Caco-2 (cell line): ENCODE data around the gene SNAI3. TPM values are rescaled to one million over a fixed set of nuclear protein-coding genes. Genes with fewer than 3 reads are reported as not detected.

Experiments
- BruUV-seq: library from RNA; stranded (reverse); fragments of 400-500 nt; replicated peaks from 2 replicates; lab custom pipeline; 2021; lab: Mats Ljungman, UMichigan
- CTCF ChIA-PET: fragments of 300-600 bp; sonication (Branson Sonifier 250); formaldehyde crosslinking; loops from one replicate; lab custom pipeline; 2022; ENCODE audit warnings: antibody characterized with exemption; lab: Charles Lee
- POLR2A ChIA-PET: fragments of 300-600 bp; sonication (Branson Sonifier 250); formaldehyde crosslinking; loops from one replicate; lab custom pipeline; 2022; ENCODE audit warnings: antibody characterized with exemption; lab: Charles Lee
- DNase-seq, 2 experiments: peaks; one replicate each; pipeline versions ENCODE4 v3.0.0 to v3.0.0-alpha.2; 2020 to 2022
- H3K27me3 ChIP-seq: replicated peaks from 2 replicates; pipeline ENCODE4 v1.6.0; 2011; ENCODE audit warnings: low read length; ENCODE audit not compliant: control insufficient read depth, insufficient read depth
- H3K36me3 ChIP-seq: 2 replicates; pipeline ENCODE4 v1.5.1; 2011; ENCODE audit warnings: low read length; ENCODE audit not compliant: control insufficient read depth, insufficient read depth
- H3K4me1 ChIP-seq: fragments of 250-450 bp; sonication (Bioruptor Pico); 2 replicates; pipeline ENCODE4 v1.5.1; 2020; ENCODE audit warnings: mild to moderate bottlenecking
- H3K4me3 ChIP-seq: 2 replicates; pipeline ENCODE4 v1.5.1; 2011; ENCODE audit warnings: low read depth, mild to moderate bottlenecking, control low read depth, low read length
- H3K9me3 ChIP-seq: fragments of 250-450 bp; sonication (Bioruptor Pico); 2 replicates; pipeline ENCODE4 v1.5.1; 2020; ENCODE audit warnings: mild to moderate bottlenecking, moderate library complexity
- H3K27ac Mint-ChIP-seq: one replicate; pipeline ENCODE4 v1.8.0; 2022; ENCODE audit warnings: mixed read lengths; ENCODE audit not compliant: unreplicated experiment
- H3K27me3 Mint-ChIP-seq: one replicate; pipeline ENCODE4 v1.8.0; 2022; ENCODE audit warnings: mixed read lengths; ENCODE audit not compliant: insufficient read depth, unreplicated experiment
- H3K36me3 Mint-ChIP-seq: one replicate; pipeline ENCODE4 v1.8.0; 2022; ENCODE audit warnings: mild to moderate bottlenecking, mixed read lengths; ENCODE audit not compliant: insufficient read depth, unreplicated experiment
- H3K4me1 Mint-ChIP-seq: one replicate; pipeline ENCODE4 v1.8.0; 2022; ENCODE audit warnings: low read depth, mixed read lengths; ENCODE audit not compliant: unreplicated experiment
- H3K4me3 Mint-ChIP-seq: one replicate; pipeline ENCODE4 v1.8.0; 2022; ENCODE audit warnings: mild to moderate bottlenecking, moderate library complexity, mixed read lengths; ENCODE audit not compliant: unreplicated experiment
- H3K9me3 Mint-ChIP-seq: one replicate; pipeline ENCODE4 v1.8.0; 2022; ENCODE audit warnings: mixed read lengths; ENCODE audit not compliant: unreplicated experiment
- intact Hi-C: fragments of 100-400 bp; cut with micrococcal nuclease; formaldehyde crosslinking; loops from one replicate; pipeline ENCODE4 v1.10.0; 2022; ENCODE audit not compliant: unreplicated experiment
- total RNA-seq: library from RNA; stranded (reverse); gene quantifications from 2 replicates; pipeline ENCODE4 v1.2.3, GENCODE V29; 2022
- TF ChIP-seq, protein P1 (sequence below), 2 experiments: fragments of 200-600 bp in 1 of 2; IDR thresholded peaks; 1 replicate in 1 of 2; 2 replicates in 1 of 2; pipeline versions ENCODE4 v1.5.1 to v1.8.0; 2011 to 2022; ENCODE audit warnings: antibody characterized with exemption in 1 of 2, control low read depth in 1 of 2, inconsistent platforms in 1 of 2, low read depth in 1 of 2, low read length in 1 of 2, mild to moderate bottlenecking in 1 of 2, moderate library complexity in 1 of 2; ENCODE audit not compliant: insufficient read depth in 1 of 2, severe bottlenecking in 1 of 2, unreplicated experiment in 1 of 2

SNAI3 gene
- total RNA-seq, 1 experiment from 2014 or later = 3.5 TPM

DNA sequence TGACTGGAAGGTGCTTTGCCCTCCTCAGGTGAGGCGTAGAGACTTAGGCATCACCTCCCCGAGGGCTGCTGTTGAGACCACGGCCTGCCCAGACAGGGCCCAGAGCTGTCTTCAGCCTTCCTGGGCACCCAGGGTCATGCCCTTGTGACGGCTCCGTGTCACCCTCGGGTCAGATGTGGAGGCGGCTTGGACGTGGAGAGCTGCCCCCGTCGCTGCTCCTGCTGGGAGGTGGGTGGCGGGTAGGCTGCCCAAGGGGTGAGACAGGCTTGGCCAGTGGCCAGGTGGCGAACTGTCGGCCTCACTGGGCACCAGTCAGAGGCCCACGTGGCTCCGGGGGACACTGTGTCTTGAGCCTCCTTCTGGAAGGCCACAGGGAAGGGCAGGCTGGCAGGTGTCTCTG lies 8.9 kb upstream of the SNAI3 start:
- Histone ChIP-seq H3K4me3 (no peak overlapping the region), H3K27me3 (no peaks in the 10 kb centered on the region), H3K4me1 (no peaks in the 10 kb centered on the region), H3K9me3 (no peaks in the 10 kb centered on the region), H3K36me3 (0 out of 2 replicates have a peak, but pooled peaks cover 2% of the 10 kb centered on the region)
- no peaks in the 10 kb centered on the region for H3K4me1 Mint-ChIP-seq
- H3K36me3 Mint-ChIP-seq = no peaks in the 10 kb centered on the region
- intact Hi-C loops = no loop called here
- no TSS peak for BruUV-seq
- ChIA-PET CTCF (no interaction called here), POLR2A (no interaction called here)
- H3K4me3 Mint-ChIP-seq = no peak overlapping the region
- no peak overlapping the region for H3K27ac Mint-ChIP-seq
- no peaks in the 10 kb centered on the region for H3K27me3 Mint-ChIP-seq
- H3K9me3 Mint-ChIP-seq = no peaks in the 10 kb centered on the region
- TF ChIP-seq, protein P1, sequence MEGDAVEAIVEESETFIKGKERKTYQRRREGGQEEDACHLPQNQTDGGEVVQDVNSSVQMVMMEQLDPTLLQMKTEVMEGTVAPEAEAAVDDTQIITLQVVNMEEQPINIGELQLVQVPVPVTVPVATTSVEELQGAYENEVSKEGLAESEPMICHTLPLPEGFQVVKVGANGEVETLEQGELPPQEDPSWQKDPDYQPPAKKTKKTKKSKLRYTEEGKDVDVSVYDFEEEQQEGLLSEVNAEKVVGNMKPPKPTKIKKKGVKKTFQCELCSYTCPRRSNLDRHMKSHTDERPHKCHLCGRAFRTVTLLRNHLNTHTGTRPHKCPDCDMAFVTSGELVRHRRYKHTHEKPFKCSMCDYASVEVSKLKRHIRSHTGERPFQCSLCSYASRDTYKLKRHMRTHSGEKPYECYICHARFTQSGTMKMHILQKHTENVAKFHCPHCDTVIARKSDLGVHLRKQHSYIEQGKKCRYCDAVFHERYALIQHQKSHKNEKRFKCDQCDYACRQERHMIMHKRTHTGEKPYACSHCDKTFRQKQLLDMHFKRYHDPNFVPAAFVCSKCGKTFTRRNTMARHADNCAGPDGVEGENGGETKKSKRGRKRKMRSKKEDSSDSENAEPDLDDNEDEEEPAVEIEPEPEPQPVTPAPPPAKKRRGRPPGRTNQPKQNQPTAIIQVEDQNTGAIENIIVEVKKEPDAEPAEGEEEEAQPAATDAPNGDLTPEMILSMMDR (IDR thresholded peaks at IDR 0.05; ENCODE audit: insufficient read depth in 1 of 2, low read depth in 1 of 2, low read length in 1 of 2, severe bottlenecking in 1 of 2, unreplicated experiment in 1 of 2) = no peak
- DNase-seq = no peak

DNA sequence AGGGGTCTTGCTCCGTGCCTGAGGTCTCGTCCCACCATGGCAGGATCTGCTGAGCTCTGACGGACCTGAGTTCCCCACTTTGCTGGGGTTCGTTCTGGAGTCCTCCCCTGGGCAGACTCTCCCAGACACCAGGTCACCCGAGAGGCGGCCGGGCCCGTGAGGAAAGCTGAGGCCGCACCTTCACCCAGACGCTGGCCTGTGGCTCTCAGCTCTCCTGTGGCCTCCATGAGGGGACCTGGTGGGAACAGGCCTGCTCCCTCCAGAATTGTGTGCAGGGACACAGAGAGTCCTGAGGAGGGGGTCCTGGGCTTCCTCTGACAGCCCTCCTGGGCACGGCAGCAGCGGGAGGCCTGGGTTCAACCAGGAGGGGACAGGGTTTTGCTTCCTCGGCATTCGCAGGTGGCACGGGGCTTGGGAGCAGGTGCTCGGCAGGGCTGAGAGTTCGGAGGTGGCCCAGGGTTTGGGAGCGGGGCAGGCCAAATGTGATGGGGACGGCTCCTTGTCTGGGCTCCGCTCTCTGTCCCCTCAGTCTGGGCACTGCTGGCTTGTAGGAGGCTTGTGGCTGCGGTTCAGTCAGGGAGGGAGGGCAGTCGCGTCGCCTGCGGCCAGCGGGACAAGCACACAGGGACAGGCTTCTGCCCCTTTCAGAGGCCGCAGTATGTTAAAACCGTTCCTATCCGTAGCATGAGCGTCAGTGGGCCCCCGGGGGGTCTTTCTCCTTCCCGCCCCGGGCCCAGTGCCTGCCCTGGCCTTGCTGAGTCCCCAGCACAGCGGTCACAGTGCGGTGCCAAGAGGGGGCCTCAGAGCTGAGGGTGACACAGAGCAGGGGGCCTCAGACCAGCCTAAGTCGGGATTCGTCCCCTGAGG lies 8.1 kb upstream of the SNAI3 start:
- DNase-seq = no peak
- Mint-ChIP-seq H3K27me3 (no peaks in the 10 kb centered on the region), H3K4me3 (no peak overlapping the region), H3K9me3 (no peaks in the 10 kb centered on the region), H3K36me3 (no peaks in the 10 kb centered on the region), H3K27ac (no peak overlapping the region), H3K4me1 (no peaks in the 10 kb centered on the region)
- Histone ChIP-seq H3K27me3 (no peaks in the 10 kb centered on the region), H3K4me1 (no peaks in the 10 kb centered on the region), H3K9me3 (no peaks in the 10 kb centered on the region), H3K4me3 (no peak overlapping the region), H3K36me3 (no peaks in the 10 kb centered on the region)
- ChIA-PET POLR2A (no interaction called here), CTCF (no interaction called here)
- TF ChIP-seq, protein P1 (IDR thresholded peaks at IDR 0.05; ENCODE audit: insufficient read depth in 1 of 2, low read depth in 1 of 2, low read length in 1 of 2, severe bottlenecking in 1 of 2, unreplicated experiment in 1 of 2) = no peak
- intact Hi-C loops = no loop called here
- no TSS peak for BruUV-seq

DNA sequence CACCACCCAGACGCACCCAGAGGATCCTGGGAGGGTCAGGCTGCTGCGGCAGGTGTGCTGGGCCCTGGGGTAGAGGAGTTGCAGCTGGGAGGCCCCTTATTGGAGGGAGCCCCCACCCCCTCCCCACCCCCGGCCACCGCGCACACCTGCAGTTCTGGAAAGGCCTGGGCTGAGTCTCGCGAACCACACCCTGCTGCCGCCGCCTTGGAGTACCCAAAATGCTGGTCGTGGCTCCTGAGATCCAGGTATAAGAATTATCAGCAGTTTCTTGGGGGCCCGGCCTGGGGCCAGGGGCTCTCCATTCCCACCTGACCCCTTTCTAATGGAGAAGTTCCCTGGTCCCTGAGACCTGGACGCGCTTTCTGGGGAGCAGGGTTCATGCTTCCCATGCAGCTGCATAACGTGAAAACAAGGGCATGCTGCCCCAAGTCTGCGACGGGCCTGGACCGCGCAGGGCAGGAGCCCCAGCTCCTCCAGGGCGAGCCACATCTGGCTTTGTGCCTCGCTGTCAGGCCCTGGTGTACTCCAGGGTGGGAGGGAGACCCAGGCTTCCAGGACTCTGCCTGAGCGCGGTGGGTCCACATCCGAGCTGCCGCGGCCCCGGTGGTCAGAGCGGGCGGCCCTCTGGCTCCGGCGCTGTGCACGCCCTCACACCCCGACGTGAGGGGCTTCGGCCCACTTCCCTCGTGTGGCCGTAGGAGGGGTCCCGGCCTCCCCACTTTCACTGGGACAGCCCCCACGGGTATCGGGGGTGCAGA lies 7.3 kb upstream of the SNAI3 start:
- BruUV-seq = no TSS peak
- H3K4me1 ChIP-seq = peaks cover under 1% of the 10 kb centered on the region; the same call in 1 of the 2 replicates
- CTCF ChIA-PET = no interaction called here
- no peaks in the 10 kb centered on the region for H3K27me3 ChIP-seq
- Mint-ChIP-seq H3K4me1 (peaks cover 3% of the 10 kb centered on the region), H3K27me3 (no peaks in the 10 kb centered on the region), H3K4me3 (no peak overlapping the region), H3K9me3 (no peaks in the 10 kb centered on the region), H3K36me3 (no peaks in the 10 kb centered on the region), H3K27ac (no peak overlapping the region)
- TF ChIP-seq, protein P1 (IDR thresholded peaks at IDR 0.05; ENCODE audit: insufficient read depth in 1 of 2, low read depth in 1 of 2, low read length in 1 of 2, severe bottlenecking in 1 of 2, unreplicated experiment in 1 of 2) = no peak
- intact Hi-C loops = no loop called here
- no peaks in the 10 kb centered on the region for H3K36me3 ChIP-seq
- DNase-seq = no peak
- POLR2A ChIA-PET = no interaction called here
- H3K9me3 ChIP-seq = no peaks in the 10 kb centered on the region
- no peak overlapping the region for H3K4me3 ChIP-seq
